K562 (cell line): ENCODE measurements around the gene TMEM205. TPM values are rescaled to one million over a fixed set of nuclear protein-coding genes. Genes with fewer than 3 reads are reported as not detected.

Experiments
- ATAC-seq: fragments of 200-7000 bp; cut with Tn5 transposase; 3 replicates; pipeline ENCODE4 v1.9.1; 2020; ENCODE audit warnings: moderate library complexity
- BruUV-seq: library from RNA; stranded (reverse); fragments of 400-500 nt; replicated peaks from 2 replicates; lab custom pipeline; 2021; lab: Mats Ljungman, UMichigan
- CTCF ChIA-PET: fragments of 300-600 bp; formaldehyde crosslinking; extraction: SDS; loops from one replicate; lab custom pipeline; 2021; ENCODE audit warnings: low intra/inter-chr PET ratio; lab: Yijun Ruan, JAX
- POLR2A ChIA-PET: fragments of 300-600, 350-650 bp; sonication (Branson Sonifier 250); formaldehyde crosslinking; extraction: SDS; loops from one replicate; lab custom pipeline; 2021; ENCODE audit warnings: antibody characterized with exemption, inconsistent platforms; lab: Yijun Ruan, JAX
- DNase-seq, 4 experiments: peaks; one replicate each; pipeline versions ENCODE4 v3.0.0 to v3.0.0-alpha.2; 2011 to 2018; ENCODE audit warnings: low spot score in 3 of 4, mixed read lengths in 3 of 4; ENCODE audit errors: extremely low read depth in 1 of 4
- FAIRE-seq: peaks from 2 replicates; lab custom pipeline; 2011; peaks lifted over from hg19 to GRCh38; lab: Jason Lieb, UNC
- H2AFZ ChIP-seq: 2 replicates; pipeline ENCODE4 v1.6.0; 2011; ENCODE audit warnings: low read depth, low read length, control low read depth, inconsistent platforms
- H3K27ac ChIP-seq: fragments of 200-600 bp; 3 replicates; pipeline ENCODE4 v1.8.0; 2011; ENCODE audit warnings: low read depth, mild to moderate bottlenecking, control low read depth, inconsistent platforms, low read length, moderate library complexity, mixed read lengths; ENCODE audit errors: extremely low read depth
- H3K27me3 ChIP-seq, 2 experiments: fragments of 300-600 bp in 1 of 2; 2 replicates in 1 of 2; 3 replicates in 1 of 2; pipeline versions ENCODE4 v1.6.0 to v1.8.0; 2011; ENCODE audit warnings: inconsistent platforms in 2 of 2, low read length in 2 of 2, mild to moderate bottlenecking in 1 of 2, mixed read lengths in 1 of 2, moderate library complexity in 1 of 2; ENCODE audit not compliant: control insufficient read depth in 2 of 2, insufficient read depth in 2 of 2
- H3K36me3 ChIP-seq: fragments of 300-600 bp; 3 replicates; pipeline ENCODE4 v1.8.0; 2011; ENCODE audit warnings: mild to moderate bottlenecking, low read length, inconsistent platforms; ENCODE audit not compliant: control insufficient read depth, insufficient read depth
- H3K4me1 ChIP-seq, 2 experiments: fragments of 200-600 bp in 1 of 2; replicated peaks in 1 of 2; 2 replicates in 1 of 2; 3 replicates in 1 of 2; pipeline versions ENCODE4 v1.5.1 to v1.8.0; 2011; ENCODE audit warnings: inconsistent platforms in 2 of 2, low read length in 2 of 2, mild to moderate bottlenecking in 1 of 2, mixed read lengths in 1 of 2, moderate library complexity in 1 of 2; ENCODE audit not compliant: control insufficient read depth in 2 of 2, insufficient read depth in 2 of 2
- H3K4me2 ChIP-seq: 2 replicates; pipeline ENCODE4 v1.6.1; 2011; ENCODE audit warnings: low read length, control low read depth, inconsistent platforms, mixed read lengths; ENCODE audit not compliant: insufficient read depth
- H3K4me3 ChIP-seq: fragments of 200-600 bp; sonication (generic), shearing (Covaris generic); 2 replicates; pipeline ENCODE4 v1.5.1; 2016; ENCODE audit warnings: control low read depth, inconsistent platforms
- H3K79me2 ChIP-seq: fragments of 200-600 bp; 3 replicates; pipeline ENCODE4 v1.8.0; 2011; ENCODE audit warnings: low read length, inconsistent platforms; ENCODE audit not compliant: control insufficient read depth, insufficient read depth
- H3K9ac ChIP-seq, 2 experiments: 2 replicates each; pipeline versions ENCODE4 v1.6.0 to v1.6.1; 2011; ENCODE audit warnings: low read depth in 2 of 2, low read length in 2 of 2, control low read depth in 1 of 2, inconsistent platforms in 1 of 2, mild to moderate bottlenecking in 1 of 2, mixed read lengths in 1 of 2; ENCODE audit not compliant: insufficient read depth in 1 of 2
- H3K9me1 ChIP-seq: one replicate; pipeline ENCODE4 v1.6.0; 2011; ENCODE audit warnings: inconsistent platforms, mild to moderate bottlenecking, low read length, moderate library complexity; ENCODE audit not compliant: control insufficient read depth, insufficient read depth
- H3K9me3 ChIP-seq: replicated peaks from 2 replicates; pipeline ENCODE4 v1.5.1; 2011; ENCODE audit warnings: low read depth, low read length, inconsistent platforms; ENCODE audit not compliant: control insufficient read depth, insufficient read depth
- H4K20me1 ChIP-seq: replicated peaks from 2 replicates; pipeline ENCODE4 v1.6.1; 2011; ENCODE audit warnings: low read length, inconsistent platforms, mixed read lengths; ENCODE audit not compliant: control insufficient read depth, insufficient read depth
- CEBPG ChIP-seq, 3 experiments: fragments of 200-800 bp in 1 of 3; sonication (Bioruptor generic) in 1 of 3; sonication (generic) in 1 of 3; formaldehyde crosslinking in 1 of 3; IDR thresholded peaks in 2 of 3; conservative IDR thresholded peaks in 1 of 3; 2 replicates each; pipeline versions ENCODE4 v1.6.1 to v1.8.0; 2016 to 2022; ENCODE audit warnings: missing compliant biosample characterization in 2 of 3, missing genetic modification characterization in 2 of 3, mild to moderate bottlenecking in 1 of 3, missing genetic modification reagents in 1 of 3
- CREB3 ChIP-seq: fragments of 450-650 bp; conservative IDR thresholded peaks from 2 replicates; pipeline ENCODE4 v1.6.1; 2016; ENCODE audit warnings: missing genetic modification characterization, low read depth, mild to moderate bottlenecking, missing compliant biosample characterization, moderate library complexity
- ELF1 ChIP-seq: fragments of 200-800 bp; sonication (Bioruptor generic); IDR thresholded peaks from 2 replicates; pipeline ENCODE4 v1.6.1; 2016; ENCODE audit warnings: missing genetic modification characterization, missing compliant biosample characterization
- ELF2 ChIP-seq: fragments of 250-450 bp; sonication (Bioruptor Pico); IDR thresholded peaks from 2 replicates; pipeline ENCODE4 v1.5.0; 2021; ENCODE audit warnings: mild to moderate bottlenecking
- ERF ChIP-seq: fragments of 450-650 bp; formaldehyde crosslinking; IDR thresholded peaks from 2 replicates; pipeline ENCODE4 v1.4.0; 2020; ENCODE audit warnings: mild to moderate bottlenecking, mixed read lengths
- FOXA3 ChIP-seq, 2 experiments: fragments of 450-650 bp in 1 of 2; sonication (generic) in 1 of 2; formaldehyde crosslinking; IDR thresholded peaks in 1 of 2; conservative IDR thresholded peaks in 1 of 2; 2 replicates each; pipeline versions ENCODE4 v1.4.0 to v1.8.0; 2020 to 2022; ENCODE audit warnings: mild to moderate bottlenecking in 2 of 2, missing genetic modification reagents in 1 of 2
- FOXP4 ChIP-seq: sonication (generic); formaldehyde crosslinking; IDR thresholded peaks from 2 replicates; pipeline ENCODE4 v1.8.0; 2022; ENCODE audit warnings: mild to moderate bottlenecking, missing genetic modification reagents, borderline replicate concordance
- MAZ ChIP-seq, 2 experiments: fragments of 450-650 bp in 1 of 2; sonication (generic) in 1 of 2; formaldehyde crosslinking; IDR thresholded peaks in 1 of 2; conservative IDR thresholded peaks in 1 of 2; 2 replicates each; pipeline versions ENCODE4 v1.4.0 to v1.5.0; 2020; ENCODE audit warnings: mild to moderate bottlenecking in 1 of 2, missing genetic modification reagents in 1 of 2
- NFIC ChIP-seq: fragments of 450-650 bp; IDR thresholded peaks from 2 replicates; pipeline ENCODE4 v1.6.1; 2017; ENCODE audit warnings: mild to moderate bottlenecking, inconsistent platforms
- NR4A1 ChIP-seq, 2 experiments: fragments of 250-450 bp in 1 of 2; fragments of 450-650 bp in 1 of 2; sonication (Bioruptor Pico) in 1 of 2; IDR thresholded peaks; 2 replicates each; pipeline versions ENCODE4 v1.4.0 to v1.6.1; 2016 to 2020; ENCODE audit warnings: mild to moderate bottlenecking in 2 of 2, missing compliant biosample characterization in 1 of 2, missing genetic modification characterization in 1 of 2, moderate library complexity in 1 of 2
- NRF1 ChIP-seq, 2 experiments: fragments of 450-650 bp; IDR thresholded peaks in 1 of 2; conservative IDR thresholded peaks in 1 of 2; 2 replicates each; pipeline ENCODE4 v1.6.1; 2014; ENCODE audit warnings: mild to moderate bottlenecking in 2 of 2
- POLR2H ChIP-seq: IDR thresholded peaks from 2 replicates; pipeline ENCODE4 v1.6.1; 2016; ENCODE audit warnings: missing genetic modification characterization, low read depth, mild to moderate bottlenecking, control low read depth, missing compliant biosample characterization, moderate library complexity
- RBFOX2 ChIP-seq: fragments of 200-400 bp; formaldehyde crosslinking; IDR thresholded peaks from 2 replicates; pipeline ENCODE4 v1.6.1; 2017; ENCODE audit warnings: low read depth, mild to moderate bottlenecking, low read length, moderate library complexity
- SMAD4 ChIP-seq: fragments of 250-450 bp; sonication (Bioruptor Pico); conservative IDR thresholded peaks from 2 replicates; pipeline ENCODE4 v1.8.0; 2021; ENCODE audit warnings: inconsistent platforms, mild to moderate bottlenecking, moderate library complexity
- ZNF239 ChIP-seq: fragments of 250-450 bp; sonication (Bioruptor Pico); IDR thresholded peaks from 2 replicates; pipeline ENCODE4 v1.4.0; 2020; ENCODE audit warnings: mild to moderate bottlenecking
- WGBS: fragments of 100-300 bp; shearing (Covaris generic); methylation state at CpG from one replicate; pipeline ENCODE4 v1.1.6; 2016; ENCODE audit warnings: low coverage, mixed read lengths; ENCODE audit not compliant: insufficient coverage; ENCODE audit errors: missing lambda C conversion rate; 5-methylcytosine and 5-hydroxymethylcytosine counted together
- in situ Hi-C: fragments of 300-500 bp; cut with MboI; formaldehyde crosslinking; loops from 4 replicates; pipeline ENCODE4 v1.15.0; 2018; ENCODE audit warnings: inconsistent platforms, mixed read lengths
- intact Hi-C: fragments of 100-400 bp; cut with micrococcal nuclease; formaldehyde crosslinking; loops from 2 replicates; pipeline ENCODE4 v1.14.2; 2022
- polyA plus RNA-seq, 8 experiments: library from polyadenylated mRNA; depleted of rRNA in 4 of 8; stranded (reverse) in 5 of 8; unstranded in 3 of 8; fragments of >200 nt; fragmentation: Nextera tagmentation in 2 of 8; fragmentation: Illumina TruSeq in 1 of 8; extraction: Ambion mirVana in 2 of 8; extraction: Trizol in 1 of 8; gene quantifications; 2 replicates each; pipeline versions ENCODE4 v1.2.1 to v1.2.3, GENCODE V29; 2011 to 2014; ENCODE audit warnings: inconsistent platforms in 1 of 8, missing spikeins in 1 of 8
- total RNA-seq, 7 experiments: library from RNA; depleted of rRNA in 6 of 7; stranded (reverse); fragments of >200 nt in 6 of 7; fragmentation: Illumina TruSeq in 2 of 7; extraction: Trizol in 2 of 7; gene quantifications; 2 replicates each; pipeline versions ENCODE4 v1.2.1 to v1.2.3, GENCODE V29; 2011 to 2021; ENCODE audit warnings: low replicate concordance in 1 of 7

The TMEM205 gene
- total and polyA plus RNA-seq, 9 of the 15 experiments (the other 6 are each of a cell fraction or from before 2014, with no cell fraction given) = 21.3 to 81.5 (median 44.1) TPM

GRCh38 chr19:11375143-11375948 is 29.3 kb upstream of the TMEM205 start:
- peak overlapping the region; percentile 59 for H3K4me3 ChIP-seq
- H3K9me1 ChIP-seq = no peaks in the 10 kb centered on the region
- BruUV-seq = TSS peak; percentile 92
- peak overlapping the region; percentile 77 to 93 for H3K9ac ChIP-seq
- POLR2A ChIA-PET = interaction anchor here (0.5 to 3.6 kb wide), 25 partner anchors 9 to 275 kb away, joined by 3 to 36 read pairs (median 4); partner anchors contain the start of genes CCDC159, EPOR, ODAD3 and PRKCSH
- H2AFZ ChIP-seq = peak overlapping the region; percentile 97
- ATAC-seq (peak; percentile 10; the same call in 2 of the 3 replicates), FAIRE-seq (no peak), DNase-seq (peak in 1 of 4 experiments; percentile 63)
- WGBS = 24% methylated on average over 27 of the region's 27 CpGs
- H3K4me1 ChIP-seq = peaks cover 22 to 31% of the 10 kb centered on the region in 2 experiments
- peak overlapping the region; percentile 74 for H3K27ac ChIP-seq
- H3K36me3 ChIP-seq = peaks cover 26% of the 10 kb centered on the region
- H3K4me2 ChIP-seq = peak overlapping the region; percentile 84
- H3K27me3 ChIP-seq = no peaks in the 10 kb centered on the region
- intact Hi-C loops (loop anchor here (2.0 kb wide), 1 partner anchor 59 kb away; the partner anchor contains the start of genes ODAD3 and PRKCSH), in situ Hi-C loops (loop anchor here (5.0 kb wide), 1 partner anchor 78 kb away; the partner anchor contains the start of gene TSPAN16)
- H4K20me1 ChIP-seq = peaks cover 11% of the 10 kb centered on the region
- H3K79me2 ChIP-seq = peaks cover 16% of the 10 kb centered on the region; the same call in 2 of the 3 replicates
- CTCF ChIA-PET = no interaction called here
- no peaks in the 10 kb centered on the region for H3K9me3 ChIP-seq
- TF ChIP-seq NRF1 (conservative IDR thresholded peaks at IDR 0.05 in 1 of 2, IDR thresholded peaks at IDR 0.05 in 1 of 2) (peak; percentile 4 to 65), POLR2H (peak; percentile 89), NFIC (peak; percentile 77), SMAD4 (CRISPR knock-in tag) (peak; percentile 18; the same call in 1 of the 2 replicates), CREB3 (tag) (no peak), FOXP4 (0 out of 2 replicates have a peak, but pooled peaks have one; percentile 12), CEBPG (CRISPR knock-in tag; IDR thresholded peaks at IDR 0.05) (no peak), CEBPG (tag; conservative IDR thresholded peaks at IDR 0.05 in 1 of 2, IDR thresholded peaks at IDR 0.05 in 1 of 2) (0 out of 4 replicates have a peak, but pooled peaks of 1 of the 2 experiments have one; percentile 13), FOXA3 (CRISPR knock-in tag; conservative IDR thresholded peaks at IDR 0.05 in 1 of 2, IDR thresholded peaks at IDR 0.05 in 1 of 2) (peak in 1 of 2 experiments; percentile 42; a peak in 1 of 4 replicates), ERF (CRISPR knock-in tag) (peak; percentile 12; the same call in 1 of the 2 replicates), ELF2 (CRISPR knock-in tag) (no peak), RBFOX2 (peak; percentile 25; the same call in 1 of the 2 replicates), NR4A1 (CRISPR knock-in tag; IDR thresholded peaks at IDR 0.05) (no peak), NR4A1 (tag; IDR thresholded peaks at IDR 0.05) (0 out of 2 replicates have a peak, but pooled peaks have one; percentile 40), ELF1 (tag) (peak; percentile 23; the same call in 1 of the 2 replicates), MAZ (CRISPR knock-in tag; conservative IDR thresholded peaks at IDR 0.05 in 1 of 2, IDR thresholded peaks at IDR 0.05 in 1 of 2) (peak in 1 of 2 experiments; percentile 63; a peak in 1 of 4 replicates), ZNF239 (CRISPR knock-in tag) (no peak)
